ENCODE data around the gene CLSTN1.

CLSTN1 gene

GRCh38 chr1:9845914-9846313 is 22.1 kb upstream of the CLSTN1 start:
- no peak for TF ChIP-seq CTCF (IDR thresholded peaks at IDR 0.05; ENCODE audit: control insufficient read depth, extremely low read depth, insufficient read depth)
- no peak overlapping the region for H3K4me3 ChIP-seq (ENCODE audit: low read depth, low read length)
- no peak for DNase-seq (ENCODE audit: low read depth)

GRCh38 chr1:9844756-9845155 is 21.0 kb upstream of the CLSTN1 start:
- no peak for TF ChIP-seq CTCF (IDR thresholded peaks at IDR 0.05; ENCODE audit: control insufficient read depth, extremely low read depth, insufficient read depth)
- no peak overlapping the region for H3K4me3 ChIP-seq (ENCODE audit: low read depth, low read length)
- no peak for DNase-seq (ENCODE audit: low read depth)

GRCh38 chr1:9844106-9844505 is 20.3 kb upstream of the CLSTN1 start:
- DNase-seq (ENCODE audit: low read depth), result peak; percentile 28
- no peak for TF ChIP-seq CTCF (IDR thresholded peaks at IDR 0.05; ENCODE audit: control insufficient read depth, extremely low read depth, insufficient read depth)

GRCh38 chr1:9843576-9843945 is 19.8 kb upstream of the CLSTN1 start:
- DNase-seq (ENCODE audit: low read depth), result peak; percentile 99
- H3K4me3 ChIP-seq (ENCODE audit: low read depth, low read length), result peak overlapping the region; percentile 8
- no peak for TF ChIP-seq CTCF (IDR thresholded peaks at IDR 0.05; ENCODE audit: control insufficient read depth, extremely low read depth, insufficient read depth)

More at GRCh38 chr1:9844106-9844505, 20.3 kb upstream of the CLSTN1 start:
- H3K4me3 ChIP-seq (ENCODE audit: low read depth, low read length), result peak overlapping the region; percentile 8

GRCh38 chr1:9842781-9843575 is 19.2 kb upstream of the CLSTN1 start:
- peak; percentile 90 for DNase-seq (ENCODE audit: low read depth)
- no peak for TF ChIP-seq CTCF (IDR thresholded peaks at IDR 0.05; ENCODE audit: control insufficient read depth, extremely low read depth, insufficient read depth)
- peak overlapping the region; percentile 6; the same call in 1 of the 2 replicates for H3K4me3 ChIP-seq (ENCODE audit: low read depth, low read length)

GRCh38 chr1:9842073-9842711 is 18.4 kb upstream of the CLSTN1 start:
- no peak overlapping the region for H3K4me3 ChIP-seq (ENCODE audit: low read depth, low read length)
- TF ChIP-seq CTCF (IDR thresholded peaks at IDR 0.05; ENCODE audit: control insufficient read depth, extremely low read depth, insufficient read depth), result no peak
- DNase-seq (ENCODE audit: low read depth), result no peak

Measured in LNCaP clone FGC (cell line).